A549 (cell line): Measurements from ENCODE around the gene RASL11B. TPM values are rescaled to one million over a fixed set of nuclear protein-coding genes. Genes with fewer than 3 reads are reported as not detected.

Source experiments
- ATAC-seq, 2 experiments: fragments of 200-7000 bp in 1 of 2; fragments of >200 bp in 1 of 2; cut with Nextera tagmentation in 1 of 2; cut with Tn5 transposase in 1 of 2; 3 replicates each; pipeline versions ENCODE4 v1.8.0 to v1.9.1; 2018 to 2020; ENCODE audit warnings: mild to moderate bottlenecking in 1 of 2, moderate library complexity in 1 of 2
- CTCF ChIA-PET: fragments of 300-600 bp; sonication (Branson Sonifier 250); formaldehyde crosslinking; extraction: SDS; loops from one replicate; lab custom pipeline; 2021; ENCODE audit warnings: antibody characterized with exemption, inconsistent platforms; lab: Yijun Ruan, JAX
- POLR2A ChIA-PET: fragments of 350-600 bp; formaldehyde crosslinking; extraction: SDS; loops from one replicate; lab custom pipeline; 2021; ENCODE audit warnings: antibody characterized with exemption, inconsistent platforms; lab: Yijun Ruan, JAX
- DNase-seq, 2 experiments: peaks; one replicate each; pipeline versions ENCODE4 v3.0.0 to v3.0.0-alpha.2; 2011 to 2016; ENCODE audit warnings: low read depth in 1 of 2, low spot score in 1 of 2
- FAIRE-seq: peaks from 2 replicates; lab custom pipeline; 2011; peaks lifted over from hg19 to GRCh38; lab: Jason Lieb, UNC
- H3K27ac ChIP-seq, 2 experiments: fragments of >200 bp; sonication (Bioruptor Twin); formaldehyde crosslinking; 3 replicates each; pipeline ENCODE4 v1.5.1; 2016 to 2017
- H3K4me1 ChIP-seq: fragments of >200 bp; sonication (Bioruptor Twin); formaldehyde crosslinking; 3 replicates; pipeline ENCODE4 v1.6.1; 2016
- H3K4me2 ChIP-seq: fragments of >200 bp; sonication (Bioruptor Twin); formaldehyde crosslinking; 3 replicates; pipeline ENCODE4 v1.6.1; 2016
- H3K4me3 ChIP-seq: fragments of >200 bp; sonication (Bioruptor Twin); formaldehyde crosslinking; 3 replicates; pipeline ENCODE4 v1.5.1; 2016
- H3K9me3 ChIP-seq: fragments of >200 bp; sonication (Bioruptor Twin); formaldehyde crosslinking; 3 replicates; pipeline ENCODE4 v1.6.1; 2016
- BCL3 ChIP-seq: fragments of >200 bp; sonication (Bioruptor Twin); formaldehyde crosslinking; IDR thresholded peaks from 3 replicates; pipeline ENCODE4 v1.6.1; 2016
- BHLHE40 ChIP-seq: IDR thresholded peaks from 2 replicates; pipeline ENCODE4 v1.6.1; 2012; ENCODE audit warnings: low read depth, low read length, inconsistent platforms
- CBX8 ChIP-seq: fragments of 200-600 bp; sonication (generic); IDR thresholded peaks from 2 replicates; pipeline ENCODE4 v1.6.1; 2016
- EHMT2 ChIP-seq: fragments of 200-600 bp; sonication (generic); IDR thresholded peaks from 2 replicates; pipeline ENCODE4 v1.6.1; 2016; ENCODE audit warnings: antibody characterized with exemption, low read depth, mild to moderate bottlenecking, moderate library complexity
- ESRRA ChIP-seq: fragments of 150-350 bp; IDR thresholded peaks from 2 replicates; pipeline ENCODE4 v1.6.1; 2014; ENCODE audit warnings: mild to moderate bottlenecking, low read length, borderline replicate concordance
- FOSL2 ChIP-seq, 2 experiments: fragments of 450-650 bp in 1 of 2; fragments of >200 bp in 1 of 2; sonication (Bioruptor Twin) in 1 of 2; formaldehyde crosslinking; IDR thresholded peaks; 2 replicates each; pipeline versions ENCODE4 v1.5.0 to v1.6.1; 2016 to 2020; ENCODE audit warnings: mild to moderate bottlenecking in 1 of 2, moderate library complexity in 1 of 2
- HMGXB4 ChIP-seq: fragments of 250-450 bp; sonication (Bioruptor Pico); IDR thresholded peaks from 2 replicates; pipeline ENCODE4 v1.5.0; 2021; ENCODE audit warnings: mild to moderate bottlenecking, moderate library complexity, borderline replicate concordance
- MAZ ChIP-seq: fragments of 150-350 bp; IDR thresholded peaks from 2 replicates; pipeline ENCODE4 v1.6.1; 2014; ENCODE audit warnings: antibody characterized with exemption, low read depth, low read length, borderline replicate concordance
- POLR2A ChIP-seq: IDR thresholded peaks from 2 replicates; pipeline ENCODE4 v1.6.1; 2012; ENCODE audit warnings: mild to moderate bottlenecking, low read length
- POLR2AphosphoS2 ChIP-seq: conservative IDR thresholded peaks from 2 replicates; pipeline ENCODE4 v1.6.1; 2012; ENCODE audit warnings: low read length, improper control_type of control experiment, inconsistent platforms
- RAD21 ChIP-seq, 2 experiments: fragments of >200 bp in 1 of 2; sonication (Bioruptor Twin) in 1 of 2; formaldehyde crosslinking in 1 of 2; IDR thresholded peaks in 1 of 2; conservative IDR thresholded peaks in 1 of 2; 2 replicates in 1 of 2; 3 replicates in 1 of 2; pipeline ENCODE4 v1.6.1; 2012 to 2018; ENCODE audit warnings: inconsistent platforms in 1 of 2
- RFX5 ChIP-seq: fragments of 450-650 bp; IDR thresholded peaks from 2 replicates; pipeline ENCODE4 v1.7.1; 2014; ENCODE audit warnings: antibody characterized with exemption, mild to moderate bottlenecking, moderate library complexity
- RNF2 ChIP-seq: fragments of 200-600 bp; sonication (generic); IDR thresholded peaks from 2 replicates; pipeline ENCODE4 v1.6.1; 2016; ENCODE audit warnings: low read depth, mild to moderate bottlenecking, antibody characterized with exemption, moderate library complexity, borderline replicate concordance
- USF2 ChIP-seq: fragments of 450-650 bp; IDR thresholded peaks from 2 replicates; pipeline ENCODE4 v1.6.1; 2014; ENCODE audit warnings: antibody characterized with exemption
- WGBS: methylation state at CpG from one replicate; pipeline ENCODE4 v1.1.6; 2017; ENCODE audit errors: missing lambda C conversion rate; 5-methylcytosine and 5-hydroxymethylcytosine counted together
- polyA plus RNA-seq, 4 experiments: library from polyadenylated mRNA; depleted of rRNA in 3 of 4; stranded (reverse); fragments of >200 nt; fragmentation: RNase III in 1 of 4; extraction: RNeasy Plus Mini Kit Qiagen cat#74134 plus additional on column Dnase treatment in 1 of 4; gene quantifications; 2 replicates in 3 of 4; 3 replicates in 1 of 4; pipeline ENCODE4 v1.2.3, GENCODE V29; 2011 to 2017

Gene RASL11B
- polyA plus RNA-seq, 2 of the 4 experiments (the other 2 are of a cell fraction) = 0.04 to 0.05 TPM

- TF ChIP-seq FOSL2 (IDR thresholded peaks at IDR 0.05) (no peak), FOSL2 (CRISPR knock-in tag; IDR thresholded peaks at IDR 0.05) (no peak), ESRRA (no peak)
These were observed 4.6 kb downstream of the RASL11B start (continued) for GRCh38 chr4:52866734-52867133.

GRCh38 chr4:52867163-52867562 lies 5.0 kb downstream of the RASL11B start:
- ATAC-seq = no peak
- Histone ChIP-seq H3K4me3 (no peak overlapping the region), H3K27ac (no peak overlapping the region), H3K4me1 (no peaks in the 10 kb centered on the region), H3K4me2 (no peak overlapping the region), H3K9me3 (no peaks in the 10 kb centered on the region)
- WGBS = 90% methylated on average over 4 of the region's 4 CpGs
- CTCF ChIA-PET = interaction anchor here (1.0 kb wide), 1 partner anchor 116 kb away, joined by 4 read pairs; no protein-coding TSS in a partner anchor
- no peak for FAIRE-seq
- no peak for DNase-seq
- POLR2A ChIA-PET = no interaction called here
- TF ChIP-seq HMGXB4 (CRISPR knock-in tag) = no peak
- no peak for TF ChIP-seq POLR2AphosphoS2
- TF ChIP-seq MAZ = no peak
- no peak for TF ChIP-seq BCL3

- no peak; a peak in 1 of 6 replicates for ATAC-seq
These were observed 6.0 kb downstream of the RASL11B start for GRCh38 chr4:52868133-52868532.

GRCh38 chr4:52869196-52869595 lies 7.1 kb downstream of the RASL11B start:
- ATAC-seq = no peak
- Histone ChIP-seq H3K9me3 (no peaks in the 10 kb centered on the region), H3K27ac (no peak overlapping the region), H3K4me1 (no peaks in the 10 kb centered on the region), H3K4me3 (no peak overlapping the region)
- ChIA-PET POLR2A (no interaction called here), CTCF (interaction anchor here (1.0 kb wide), 1 partner anchor 324 kb away, joined by 3 read pairs; no protein-coding TSS in a partner anchor)
- 74% methylated on average over 8 of the region's 12 CpGs for WGBS
- FAIRE-seq = no peak
- DNase-seq = no peak
- TF ChIP-seq FOSL2 (IDR thresholded peaks at IDR 0.05) = no peak
- no peak for TF ChIP-seq FOSL2 (CRISPR knock-in tag; IDR thresholded peaks at IDR 0.05)
- no peak for TF ChIP-seq BHLHE40
- TF ChIP-seq USF2 = no peak
- no peak for TF ChIP-seq EHMT2
- no peak for TF ChIP-seq POLR2AphosphoS2
- no peak for TF ChIP-seq RFX5
- TF ChIP-seq, all 56 proteins: peak for 0
- no peak overlapping the region for H3K4me2 ChIP-seq

More at GRCh38 chr4:52868133-52868532, 6.0 kb downstream of the RASL11B start:
- POLR2A ChIA-PET = no interaction called here
- no peak for TF ChIP-seq POLR2A
- no peak for TF ChIP-seq CBX8
- no peak for FAIRE-seq
- H3K9me3 ChIP-seq = no peaks in the 10 kb centered on the region
- H3K4me1 ChIP-seq = no peaks in the 10 kb centered on the region
- no peak overlapping the region for H3K4me2 ChIP-seq
- DNase-seq = no peak
- 72% methylated on average over 7 of the region's 8 CpGs for WGBS
- H3K27ac ChIP-seq = no peak overlapping the region
- no peak overlapping the region for H3K4me3 ChIP-seq
- CTCF ChIA-PET = interaction anchor here (1.0 kb wide), 1 partner anchor 115 kb away, joined by 4 read pairs; no protein-coding TSS in a partner anchor

- 89% methylated on average over 1 of the region's 1 CpG for WGBS
- Histone ChIP-seq H3K4me2 (no peak overlapping the region), H3K9me3 (no peaks in the 10 kb centered on the region), H3K27ac (no peak overlapping the region), H3K4me3 (no peak overlapping the region), H3K4me1 (no peaks in the 10 kb centered on the region)
- ChIA-PET POLR2A (no interaction called here), CTCF (interaction anchor here (1.0 kb wide), 1 partner anchor 324 kb away, joined by 3 read pairs; no protein-coding TSS in a partner anchor)
- FAIRE-seq (no peak), DNase-seq (no peak), ATAC-seq (no peak)
- no peak for TF ChIP-seq RAD21 (conservative IDR thresholded peaks at IDR 0.05 in 1 of 2, IDR thresholded peaks at IDR 0.05 in 1 of 2)
- no peak for TF ChIP-seq RNF2
- TF ChIP-seq, all 56 proteins: peak for 0
These were observed 7.5 kb downstream of the RASL11B start for GRCh38 chr4:52869656-52870055.
